GM23338 (cell line): ENCODE data around the gene SERPINB6. TPM values are rescaled to one million over a fixed set of nuclear protein-coding genes. Genes with fewer than 3 reads are reported as not detected.

Experiments
- ATAC-seq: fragments of 200-7000 bp; cut with Tn5 transposase; 3 replicates; pipeline ENCODE4 v1.9.1; 2020
- DNase-seq: peaks from one replicate; pipeline ENCODE4 v3.0.0-alpha.2; 2015; ENCODE audit warnings: low spot score
- H2AFZ ChIP-seq: fragments of 200-600 bp; sonication (generic); 2 replicates; pipeline ENCODE4 v1.8.0; 2016; ENCODE audit warnings: antibody characterized with exemption, mild to moderate bottlenecking, moderate library complexity
- H3F3A ChIP-seq: fragments of 200-600 bp; sonication (generic); replicated peaks from 2 replicates; pipeline ENCODE4 v1.8.0; 2017; ENCODE audit warnings: antibody characterized with exemption, mixed run types, low read depth
- H3K27ac ChIP-seq: fragments of 200-600 bp; sonication (generic); 2 replicates; pipeline ENCODE4 v1.6.1; 2016; ENCODE audit warnings: low read depth
- H3K27me3 ChIP-seq: fragments of 200-600 bp; sonication (generic); 2 replicates; pipeline ENCODE4 v1.8.0; 2016; ENCODE audit warnings: mild to moderate bottlenecking, mixed run types, moderate library complexity; ENCODE audit not compliant: insufficient read depth
- H3K36me3 ChIP-seq: fragments of 200-600 bp; sonication (generic); 2 replicates; pipeline ENCODE4 v1.8.0; 2016; ENCODE audit warnings: mild to moderate bottlenecking; ENCODE audit not compliant: insufficient read depth
- H3K4me1 ChIP-seq: fragments of 200-600 bp; sonication (generic); 2 replicates; pipeline ENCODE4 v1.8.0; 2016; ENCODE audit warnings: mild to moderate bottlenecking, moderate library complexity; ENCODE audit not compliant: insufficient read depth
- H3K4me2 ChIP-seq: fragments of 200-600 bp; sonication (generic); 2 replicates; pipeline ENCODE4 v1.7.1; 2017; ENCODE audit warnings: mixed run types
- H3K4me3 ChIP-seq: fragments of 200-600 bp; sonication (generic); 2 replicates; pipeline ENCODE4 v1.6.1; 2016; ENCODE audit warnings: mixed run types
- H3K79me2 ChIP-seq: fragments of 200-600 bp; sonication (generic); replicated peaks from 2 replicates; pipeline ENCODE4 v1.8.0; 2017; ENCODE audit warnings: mild to moderate bottlenecking; ENCODE audit not compliant: insufficient read depth
- H3K9me2 ChIP-seq: fragments of 200-600 bp; sonication (generic); 2 replicates; pipeline ENCODE4 v1.8.0; 2017; ENCODE audit not compliant: insufficient read depth
- H4K20me1 ChIP-seq: fragments of 200-600 bp; sonication (generic); replicated peaks from 2 replicates; pipeline ENCODE4 v1.8.0; 2017; ENCODE audit warnings: mild to moderate bottlenecking; ENCODE audit not compliant: insufficient read depth
- H3K27ac Mint-ChIP-seq: 2 replicates; pipeline ENCODE4 v1.8.0; 2020; ENCODE audit warnings: inconsistent platforms, mild to moderate bottlenecking, moderate library complexity, mixed read lengths
- H3K27me3 Mint-ChIP-seq: 3 replicates; pipeline ENCODE4 v1.8.0; 2022; ENCODE audit warnings: low read depth, mild to moderate bottlenecking, moderate library complexity, mixed read lengths, inconsistent platforms; ENCODE audit not compliant: insufficient read depth, poor library complexity
- H3K36me3 Mint-ChIP-seq: 3 replicates; pipeline ENCODE4 v1.8.0; 2021; ENCODE audit warnings: low read depth, mild to moderate bottlenecking, inconsistent platforms, moderate library complexity, mixed read lengths
- H3K4me1 Mint-ChIP-seq: 3 replicates; pipeline ENCODE4 v1.8.0; 2020; ENCODE audit warnings: mild to moderate bottlenecking, inconsistent platforms, mixed read lengths
- H3K4me3 Mint-ChIP-seq: 3 replicates; pipeline ENCODE4 v1.8.0; 2021; ENCODE audit warnings: moderate library complexity, mild to moderate bottlenecking, inconsistent platforms, mixed read lengths
- H3K9me3 Mint-ChIP-seq: 3 replicates; pipeline ENCODE4 v1.8.0; 2020; ENCODE audit warnings: moderate library complexity, mild to moderate bottlenecking, inconsistent platforms, mixed read lengths
- CREB1 ChIP-seq: fragments of 250-450 bp; sonication (Bioruptor Pico); IDR thresholded peaks from 2 replicates; pipeline ENCODE4 v1.5.0; 2020; ENCODE audit warnings: low read depth, mild to moderate bottlenecking, moderate library complexity
- ETS1 ChIP-seq: IDR thresholded peaks from 2 replicates; pipeline ENCODE4 v1.6.1; 2016; ENCODE audit warnings: antibody characterized with exemption
- EZH2 ChIP-seq: fragments of 200-600 bp; sonication (generic); IDR thresholded peaks from one replicate; pipeline ENCODE4 v1.8.0; 2017; ENCODE audit warnings: antibody characterized with exemption, mild to moderate bottlenecking, low read depth; ENCODE audit not compliant: unreplicated experiment
- EZH2phosphoT487 ChIP-seq: fragments of 200-600 bp; sonication (generic); IDR thresholded peaks from one replicate; pipeline ENCODE4 v1.8.1; 2018; ENCODE audit warnings: antibody characterized with exemption; ENCODE audit not compliant: unreplicated experiment
- JUNB ChIP-seq: IDR thresholded peaks from one replicate; pipeline ENCODE4 v1.6.1; 2016; ENCODE audit warnings: antibody characterized with exemption; ENCODE audit not compliant: unreplicated experiment
- NANOG ChIP-seq: IDR thresholded peaks from 2 replicates; pipeline ENCODE4 v1.6.1; 2016; ENCODE audit warnings: antibody characterized with exemption, borderline replicate concordance
- POLR2AphosphoS5 ChIP-seq: IDR thresholded peaks from 2 replicates; pipeline ENCODE4 v1.6.1; 2016; ENCODE audit warnings: antibody characterized with exemption, low read depth
- REST ChIP-seq: IDR thresholded peaks from one replicate; pipeline ENCODE4 v1.6.1; 2018; ENCODE audit warnings: antibody characterized with exemption; ENCODE audit not compliant: unreplicated experiment
- STAT1 ChIP-seq: IDR thresholded peaks from one replicate; pipeline ENCODE4 v1.6.1; 2016; ENCODE audit warnings: antibody characterized with exemption; ENCODE audit not compliant: unreplicated experiment
- ZNF114 ChIP-seq: fragments of 250-450 bp; sonication (Bioruptor Pico); IDR thresholded peaks from 2 replicates; pipeline ENCODE4 v1.5.0; 2020; ENCODE audit warnings: mild to moderate bottlenecking, moderate library complexity
- ZNF331 ChIP-seq: fragments of 250-450 bp; sonication (Bioruptor Pico); IDR thresholded peaks from 2 replicates; pipeline ENCODE4 v1.5.0; 2020; ENCODE audit warnings: low read depth, mild to moderate bottlenecking, moderate library complexity
- ZNF462 ChIP-seq: fragments of 250-450 bp; sonication (Bioruptor Pico); IDR thresholded peaks from 2 replicates; pipeline ENCODE4 v1.5.0; 2020; ENCODE audit warnings: mild to moderate bottlenecking, moderate library complexity
- polyA plus RNA-seq: library from polyadenylated mRNA; unstranded; fragments of >200 nt; fragmentation: Nextera tagmentation; extraction: Ambion mirVana; gene quantifications from 2 replicates; pipeline ENCODE4 v1.2.1, GENCODE V29; 2016
- total RNA-seq: library from RNA; depleted of rRNA; stranded (reverse); fragments of >200 nt; shearing (Covaris generic); gene quantifications from 2 replicates; pipeline ENCODE4 v1.2.3, GENCODE V29; 2014

The SERPINB6 gene
- total and polyA plus RNA-seq, 2 experiments from 2014 or later, result 25.9 to 38.5 TPM

GRCh38 chr6:2964793-2965505 is 6.4 kb downstream of the SERPINB6 start (continued):
- TF ChIP-seq ZNF462 (CRISPR knock-in tag) (no peak), ZNF331 (no peak)

- no peaks in the 10 kb centered on the region for H3K79me2 ChIP-seq
Measured at GRCh38 chr6:2963756-2964155, 7.6 kb downstream of the SERPINB6 start.

More at GRCh38 chr6:2963756-2964155, 7.6 kb downstream of the SERPINB6 start:
- no peak overlapping the region for H2AFZ ChIP-seq
- H3K9me2 ChIP-seq, result no peaks in the 10 kb centered on the region
- peaks cover 14% of the 10 kb centered on the region; the same call in 1 of the 2 replicates for H3F3A ChIP-seq
- H3K4me2 ChIP-seq, result no peak overlapping the region
- H3K36me3 ChIP-seq, result no peaks in the 10 kb centered on the region
- DNase-seq, result no peak
- ATAC-seq, result no peak
- Mint-ChIP-seq H3K4me1 (peaks cover 40% of the 10 kb centered on the region), H3K4me3 (no peak overlapping the region), H3K27ac (no peak overlapping the region), H3K36me3 (no peaks in the 10 kb centered on the region), H3K9me3 (no peaks in the 10 kb centered on the region), H3K27me3 (peaks cover 2% of the 10 kb centered on the region)
- TF ChIP-seq NANOG, result no peak
- TF ChIP-seq EZH2phosphoT487, result no peak
- TF ChIP-seq STAT1, result no peak
- no peak for TF ChIP-seq EZH2
- TF ChIP-seq JUNB, result no peak
- no peak for TF ChIP-seq REST
- no peak for TF ChIP-seq ZNF114 (CRISPR knock-in tag)
- no peak for TF ChIP-seq ETS1
- no peak for TF ChIP-seq ZNF331
- TF ChIP-seq CREB1 (CRISPR knock-in tag), result no peak
- no peak for TF ChIP-seq POLR2AphosphoS5
- no peaks in the 10 kb centered on the region for H4K20me1 ChIP-seq
- H3K27me3 ChIP-seq, result no peaks in the 10 kb centered on the region
- H3K27ac ChIP-seq, result no peak overlapping the region
- peaks cover 38% of the 10 kb centered on the region for H3K4me1 ChIP-seq
- no peak overlapping the region for H3K4me3 ChIP-seq
